Measurements from ENCODE around the gene ZMIZ1.

Gene ZMIZ1

DNA sequence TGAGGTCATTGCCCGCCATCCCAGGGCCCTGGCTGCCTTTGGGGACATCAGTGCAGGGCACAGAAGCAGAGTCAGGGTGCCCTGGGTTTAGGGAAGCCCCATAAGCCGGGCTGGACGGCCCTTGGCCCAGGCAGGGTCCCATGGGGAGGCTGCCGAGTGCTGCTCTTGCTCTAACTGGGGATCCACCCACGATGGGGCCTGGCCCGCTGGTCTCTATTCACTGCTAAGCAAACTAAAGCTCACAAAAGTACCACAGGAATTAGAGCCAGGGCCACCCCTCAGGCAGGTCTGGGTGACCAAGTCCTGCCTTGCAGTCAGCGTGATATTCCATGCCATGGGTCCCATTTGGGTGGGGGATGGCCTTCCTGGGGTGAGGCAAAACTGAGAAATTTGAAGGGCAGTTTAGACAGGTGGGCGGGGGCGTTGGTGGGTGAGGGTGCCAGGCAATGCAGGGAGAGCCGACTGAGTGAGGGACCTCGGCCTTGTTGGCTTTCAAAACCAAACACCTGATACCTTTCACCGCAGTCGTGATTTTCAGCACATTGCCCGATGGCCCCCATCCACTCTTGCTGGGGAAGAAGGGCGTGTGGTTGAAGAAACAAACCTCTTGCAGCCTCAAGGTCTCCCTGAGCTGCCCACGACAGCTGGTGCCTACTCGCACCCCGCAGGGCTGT is 185.7 kb downstream of the ZMIZ1 start:
- DNase-seq = no peak

DNA sequence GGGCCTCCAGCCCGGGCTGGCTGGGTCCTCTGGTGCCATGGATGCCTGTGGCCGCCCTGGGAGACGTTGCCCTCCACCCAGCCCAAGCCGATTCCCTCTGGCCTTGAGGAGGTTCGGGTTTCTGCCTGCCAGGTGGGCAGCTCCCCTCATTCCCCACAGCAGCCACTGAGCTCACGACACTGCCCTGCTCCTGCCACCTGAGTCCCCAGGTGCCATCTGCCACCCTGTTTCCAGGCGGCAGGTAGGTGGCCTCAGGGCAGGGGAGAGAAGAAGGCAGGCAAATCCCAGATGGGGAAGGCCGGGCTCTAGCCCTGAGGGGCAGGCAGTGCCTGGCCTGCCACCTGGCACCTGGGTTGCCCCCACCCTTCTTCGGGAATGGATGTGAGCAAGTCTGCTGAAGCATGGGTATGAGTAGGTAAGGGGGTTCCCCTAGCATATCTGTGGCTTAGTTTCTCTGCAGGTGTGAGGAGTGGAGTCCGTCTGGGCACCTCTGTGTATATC is 186.3 kb downstream of the ZMIZ1 start:
- DNase-seq = no peak

DNA sequence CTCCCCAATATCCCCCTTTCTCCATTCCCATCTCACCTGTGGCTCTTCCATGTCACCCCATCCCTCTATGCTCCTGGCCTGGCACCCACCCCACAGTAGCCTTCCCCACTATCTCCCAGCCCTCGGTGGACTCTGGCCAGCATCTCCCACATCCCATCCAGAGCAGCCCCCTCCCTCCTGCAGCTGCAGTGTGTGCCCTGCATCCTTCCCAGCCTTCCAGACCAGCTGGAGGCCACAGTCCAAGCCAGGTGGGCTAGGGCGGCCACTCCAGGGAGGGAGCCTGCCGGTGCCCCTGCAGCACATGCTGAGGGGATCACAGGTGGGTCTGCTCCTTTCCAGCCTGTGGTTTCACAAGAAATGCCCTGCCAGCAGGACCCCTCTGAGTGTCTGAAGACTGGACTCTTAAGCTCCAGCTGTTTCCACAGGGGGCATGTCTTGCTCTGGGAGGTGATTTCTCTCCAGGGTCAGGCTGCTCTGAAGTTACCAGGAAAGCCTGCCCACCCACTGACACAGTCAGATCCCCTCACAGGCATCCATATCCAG is 187.6 kb downstream of the ZMIZ1 start:
- DNase-seq = no peak

DNA sequence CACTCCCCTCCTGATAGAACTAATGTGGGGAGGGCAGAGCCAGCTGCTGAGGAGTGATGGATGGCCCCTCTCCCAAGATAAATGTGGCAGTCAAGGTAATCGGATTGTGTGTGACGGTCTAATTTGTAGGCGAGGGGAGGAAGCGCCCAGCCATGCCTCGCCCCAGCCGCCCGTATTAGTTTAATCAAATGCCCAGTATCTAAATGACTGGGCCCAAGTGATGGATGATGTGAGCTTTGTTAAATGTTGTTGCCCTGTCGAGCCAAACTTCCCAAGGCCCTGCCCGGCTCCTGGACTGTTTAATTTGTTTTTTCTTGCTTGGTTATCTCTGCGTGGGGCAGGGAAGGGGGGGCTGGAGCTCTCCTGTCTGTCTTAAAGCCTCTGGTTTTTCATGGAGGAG is 190.1 kb downstream of the ZMIZ1 start:
- no peak for DNase-seq

DNA sequence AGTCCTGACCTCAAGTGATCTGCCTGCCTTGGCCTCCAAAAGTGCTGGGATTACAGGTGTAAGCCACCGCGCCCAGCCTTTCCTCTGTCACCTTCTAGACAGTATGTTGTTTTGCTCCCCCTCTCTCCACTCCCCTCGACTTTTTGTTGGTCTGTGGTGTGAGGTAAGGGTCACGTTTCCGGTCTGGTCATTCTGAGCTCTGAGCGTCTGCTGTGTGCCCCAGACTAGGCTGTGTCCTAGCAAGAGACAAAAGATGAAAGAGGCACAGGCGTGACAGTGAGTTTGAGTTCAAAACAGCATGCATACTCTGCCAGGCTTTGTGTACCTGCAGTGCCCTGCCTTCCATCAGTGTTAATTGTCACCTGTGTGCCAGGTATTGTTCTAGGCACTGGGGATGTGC is 191.1 kb downstream of the ZMIZ1 start:
- no peak for DNase-seq

DNA sequence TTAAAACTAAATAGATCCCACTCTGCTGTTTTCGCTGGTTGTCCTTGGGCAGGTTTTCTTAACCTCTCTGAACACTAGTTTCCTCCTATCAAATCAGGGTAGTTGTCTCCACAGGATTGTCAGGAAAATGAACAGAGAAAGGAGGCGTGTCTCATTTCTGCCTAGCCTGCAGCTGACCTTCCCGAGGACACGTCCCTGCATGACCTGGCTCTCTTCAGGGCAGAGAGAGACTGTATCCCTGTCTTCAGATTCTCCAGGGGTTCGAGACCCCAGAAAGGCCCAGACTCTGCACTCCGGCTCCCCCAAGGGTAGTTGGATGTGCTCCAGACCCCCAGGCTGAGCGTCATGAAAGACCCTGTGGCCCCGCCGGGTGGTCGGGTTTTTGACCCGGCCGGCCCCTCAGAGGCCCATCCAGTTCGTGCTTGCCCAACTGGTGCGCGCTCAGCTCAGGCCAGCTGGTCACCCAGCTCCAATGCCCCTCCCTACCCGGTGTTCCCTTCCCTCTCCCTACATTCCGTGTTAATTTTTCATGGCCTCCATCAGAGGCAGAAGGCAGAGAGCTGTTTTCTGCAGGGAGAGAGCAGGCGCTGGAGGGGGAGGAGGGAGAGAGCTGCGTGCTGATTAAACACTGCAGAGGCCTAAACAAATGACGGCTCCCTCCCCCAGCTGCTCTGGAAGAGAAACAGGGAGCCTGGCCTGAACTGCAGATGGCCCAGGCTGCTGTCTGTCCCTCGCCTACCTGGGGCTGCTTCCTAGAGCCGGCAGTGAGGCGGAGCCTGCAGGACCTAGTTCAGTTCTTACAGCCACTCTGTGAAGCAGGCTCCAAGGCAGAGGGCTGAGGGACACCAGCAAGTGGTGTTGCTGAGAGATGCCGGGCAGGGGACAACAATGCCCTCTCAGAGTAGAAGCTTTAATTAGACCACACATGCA is 192.3 kb downstream of the ZMIZ1 start:
- DNase-seq = no peak

DNA sequence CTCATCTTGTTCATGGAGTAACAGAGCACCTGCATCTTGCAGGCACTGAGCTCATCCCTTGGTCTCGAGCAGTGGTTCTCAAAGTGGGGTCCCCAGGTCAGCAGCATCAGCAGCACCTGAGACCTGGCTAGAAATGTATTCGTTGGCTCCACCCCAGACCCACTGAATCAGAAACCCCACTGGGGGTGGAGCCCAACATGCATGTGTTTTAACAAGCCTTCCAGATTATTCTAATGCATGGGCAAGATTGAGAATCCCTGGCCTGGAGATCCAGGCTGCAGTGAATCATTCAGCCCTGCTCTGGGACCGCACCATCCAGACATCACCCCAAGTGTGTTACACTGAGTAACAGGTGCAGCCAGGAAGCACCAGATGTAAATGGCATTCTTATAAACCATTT is 193.4 kb downstream of the ZMIZ1 start:
- DNase-seq = no peak

DNA sequence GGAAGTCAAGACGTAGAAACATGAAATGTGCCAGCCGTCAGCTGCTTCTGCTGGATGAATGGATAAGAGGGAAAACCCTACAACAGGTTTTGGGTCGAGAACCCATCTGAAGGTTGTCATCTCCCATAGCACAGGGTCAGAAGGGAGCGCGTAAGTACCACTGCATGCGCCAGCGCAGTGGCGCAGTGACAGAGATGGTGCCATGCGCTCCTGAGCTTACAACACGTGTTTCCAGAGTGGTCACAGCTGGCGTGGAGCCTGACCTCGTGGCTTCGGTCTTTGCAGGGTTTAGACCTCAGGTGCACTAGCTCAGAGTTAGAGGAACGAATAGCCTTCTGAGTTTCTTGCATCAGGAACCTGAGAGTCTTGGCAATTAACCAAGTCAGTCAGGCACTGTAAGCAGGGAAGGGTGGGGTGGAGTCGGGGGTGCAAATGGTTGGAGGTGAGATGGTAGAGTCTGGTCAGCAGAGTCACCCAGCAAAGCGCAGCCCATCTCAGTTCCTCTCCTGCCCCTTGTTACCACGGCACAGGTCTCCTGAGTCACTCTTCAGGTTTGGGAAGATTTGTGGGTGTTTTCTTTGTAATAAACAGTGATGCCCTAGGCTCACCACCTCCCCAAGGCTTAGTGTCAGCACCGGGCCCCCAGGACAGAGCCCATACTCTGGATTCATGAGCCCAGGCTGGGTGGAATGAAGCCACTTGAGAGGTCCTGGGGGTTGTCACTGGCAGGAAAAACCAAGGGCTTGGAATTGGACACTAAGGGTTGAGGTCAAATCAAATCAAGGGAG is 194.4 kb downstream of the ZMIZ1 start:
- DNase-seq = no peak

DNA sequence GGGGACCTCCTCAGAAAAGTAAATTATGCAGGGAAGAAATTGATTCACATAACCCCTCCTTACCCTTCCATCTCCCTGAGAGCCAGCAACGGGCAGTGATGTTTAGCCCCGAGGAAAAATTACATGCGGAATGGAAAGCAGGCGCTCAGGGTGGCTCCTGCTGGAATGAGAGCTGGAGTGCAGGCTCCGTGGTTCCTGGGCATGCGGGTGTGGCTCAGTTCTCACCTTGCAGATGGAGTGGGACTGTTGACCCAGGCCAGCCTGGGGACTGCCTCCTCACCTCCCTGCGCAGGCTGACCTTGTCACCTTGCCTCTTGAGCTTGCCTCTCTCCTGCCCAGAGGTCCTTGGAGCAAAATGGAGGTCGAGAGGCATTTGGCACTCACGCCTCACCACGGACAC is 195.2 kb downstream of the ZMIZ1 start:
- DNase-seq = no peak

DNA sequence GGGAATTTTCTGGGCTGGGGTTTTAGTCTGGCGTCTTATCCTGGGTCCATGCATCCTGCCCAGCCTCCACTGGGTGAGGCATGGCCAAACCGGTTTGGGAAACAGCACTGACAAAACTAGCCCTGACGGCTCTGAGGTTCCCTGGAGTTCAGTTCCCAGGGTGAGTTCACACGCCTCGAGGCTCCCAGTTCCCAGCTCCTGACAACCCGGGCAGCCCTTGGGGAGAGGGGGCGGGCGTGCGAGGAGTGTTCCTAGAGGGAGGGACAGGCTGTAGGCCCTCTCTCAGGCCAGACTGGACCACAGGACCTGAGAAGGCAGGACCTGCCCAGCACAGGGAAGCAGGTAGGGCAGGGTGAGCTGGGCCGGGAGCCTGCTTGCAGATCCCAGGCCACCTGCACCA is 196.2 kb downstream of the ZMIZ1 start:
- DNase-seq = no peak

DNA sequence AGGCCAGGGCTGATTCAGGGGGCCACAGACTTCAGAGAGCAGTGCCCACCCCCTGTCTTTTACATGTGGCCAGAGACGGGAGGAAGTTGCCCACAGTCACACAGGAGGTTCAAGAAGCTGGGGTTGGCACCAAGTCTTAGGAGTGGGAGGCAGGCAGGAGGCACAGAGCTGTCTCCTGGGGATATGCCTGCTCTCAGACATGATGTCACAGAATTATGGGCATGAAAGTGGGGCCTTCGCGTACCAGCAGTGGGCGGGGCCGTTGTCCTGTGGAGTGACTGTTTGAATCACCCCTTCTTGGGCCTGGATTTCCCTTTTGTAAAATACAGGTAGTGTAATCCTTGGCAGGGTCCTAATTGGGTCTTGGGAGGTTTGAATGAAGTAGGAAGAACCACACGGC is 197.3 kb downstream of the ZMIZ1 start:
- DNase-seq = no peak

DNA sequence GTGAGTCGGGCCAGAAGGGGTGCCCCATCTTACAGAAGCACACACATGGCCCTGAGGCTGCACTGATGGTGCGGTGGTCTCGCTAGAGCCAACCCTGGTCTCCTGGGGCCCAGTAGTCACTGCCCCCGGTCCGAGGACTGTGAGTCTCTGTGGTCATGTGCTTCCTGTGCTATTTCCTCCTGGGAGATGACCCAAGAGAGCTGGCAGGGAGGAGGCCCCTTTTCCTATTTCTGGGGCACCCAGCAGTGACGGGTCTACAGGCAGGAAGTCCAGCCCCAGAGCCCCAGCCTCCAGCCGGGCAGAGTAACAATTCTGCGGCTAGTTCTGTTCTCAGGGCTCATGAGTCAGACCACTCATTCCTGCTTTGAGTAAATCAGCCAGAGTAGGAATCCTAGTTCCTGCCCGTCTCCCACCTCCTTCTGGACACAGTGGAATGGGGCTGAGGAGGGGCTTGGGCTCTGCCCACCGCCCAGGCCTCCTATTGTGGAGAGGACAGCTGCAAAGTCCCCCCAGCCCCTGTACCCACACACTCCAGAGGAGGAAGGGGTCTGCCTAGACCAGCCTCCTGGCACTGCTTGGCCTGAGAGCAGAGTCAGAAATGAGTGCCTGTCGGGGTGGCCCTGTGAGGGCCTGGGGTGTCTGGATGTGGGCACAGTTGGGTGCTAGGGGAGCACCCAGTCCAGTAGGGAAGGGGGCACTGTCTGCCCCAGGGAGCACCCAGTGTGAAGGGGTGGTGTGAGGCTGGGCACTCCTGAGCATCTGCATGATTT is 198.0 kb downstream of the ZMIZ1 start:
- DNase-seq = no peak

DNA sequence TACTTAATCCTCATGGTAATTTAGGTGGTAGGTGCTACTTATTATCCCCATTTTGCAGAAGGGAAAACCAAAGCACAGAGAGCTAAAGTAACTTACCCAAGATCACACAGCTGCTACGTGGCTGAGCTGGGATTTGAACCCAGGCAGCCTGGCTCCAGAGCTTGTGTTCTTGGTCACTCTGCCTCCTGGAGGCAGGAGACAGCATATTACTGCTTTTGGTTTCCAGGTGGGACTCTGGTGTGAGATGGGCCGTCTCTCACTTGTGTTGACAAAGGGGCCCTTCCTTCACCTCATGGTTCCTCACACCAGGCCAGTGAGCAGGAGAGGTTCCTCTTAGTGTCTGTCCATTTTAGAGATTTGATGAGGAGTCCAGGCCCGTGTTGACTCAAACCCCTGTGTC is 198.7 kb downstream of the ZMIZ1 start:
- DNase-seq = no peak

DNA sequence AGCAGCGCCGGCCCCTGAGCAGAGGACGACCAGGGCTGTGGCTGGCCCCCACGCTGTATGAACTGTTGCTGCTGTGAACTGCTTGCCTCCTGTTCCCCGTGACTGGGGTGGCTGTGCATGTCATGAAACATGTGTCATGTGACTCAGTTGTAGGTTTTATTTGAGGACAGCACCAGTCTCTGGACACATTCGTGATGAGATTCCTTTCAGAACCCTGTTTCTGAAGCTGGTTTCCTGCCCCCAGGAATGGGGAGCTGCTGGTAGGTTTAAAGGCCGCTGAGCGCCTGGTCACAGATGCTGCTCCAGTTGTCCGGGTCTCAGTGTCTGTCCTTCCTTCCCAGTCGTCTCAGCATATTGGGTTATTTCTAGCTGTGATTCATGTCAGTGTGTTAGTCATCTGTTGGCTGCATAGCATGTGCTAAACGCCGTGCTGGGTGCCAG is 199.4 kb downstream of the ZMIZ1 start:
- no peak for DNase-seq

DNA sequence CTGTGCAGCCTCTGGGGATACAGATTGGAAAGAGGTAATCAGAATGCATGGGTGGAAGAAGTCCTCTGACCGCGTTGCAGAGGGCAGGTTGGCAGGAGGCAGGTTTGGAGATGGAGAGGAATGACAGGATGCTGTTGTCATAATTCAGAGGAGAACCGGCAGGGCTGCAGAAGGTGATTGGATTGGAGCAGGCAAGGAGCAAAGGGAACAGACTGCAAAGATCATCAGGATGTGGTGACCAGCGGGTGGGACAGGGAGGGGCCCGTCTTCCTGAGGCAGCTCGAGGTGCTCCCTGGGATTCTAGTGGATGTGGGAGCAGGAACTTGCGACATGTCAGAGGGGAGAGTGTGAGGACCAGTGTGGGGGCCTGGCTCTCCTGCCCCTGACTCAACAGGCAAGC is 200.0 kb downstream of the ZMIZ1 start:
- no peak for DNase-seq

DNA sequence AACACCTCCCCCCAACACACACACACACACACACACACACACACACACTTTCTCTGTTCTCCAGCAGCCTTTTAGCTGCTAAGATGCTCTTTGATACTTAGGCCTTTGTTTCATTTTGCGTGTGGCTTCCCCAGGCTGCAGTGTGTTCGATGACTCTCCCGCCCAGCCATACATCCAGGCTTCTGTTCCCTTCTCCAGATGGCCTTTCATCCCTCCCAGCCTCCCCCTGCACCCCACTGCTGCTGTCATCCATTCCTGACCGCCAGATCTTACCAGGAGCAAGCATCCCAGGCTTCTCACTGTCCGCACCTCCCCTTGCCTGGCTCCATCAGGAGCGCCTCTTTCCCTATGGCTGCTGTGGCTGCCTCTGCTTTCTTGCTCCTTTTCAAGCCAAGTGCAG is 200.7 kb downstream of the ZMIZ1 start:
- DNase-seq = no peak

DNA sequence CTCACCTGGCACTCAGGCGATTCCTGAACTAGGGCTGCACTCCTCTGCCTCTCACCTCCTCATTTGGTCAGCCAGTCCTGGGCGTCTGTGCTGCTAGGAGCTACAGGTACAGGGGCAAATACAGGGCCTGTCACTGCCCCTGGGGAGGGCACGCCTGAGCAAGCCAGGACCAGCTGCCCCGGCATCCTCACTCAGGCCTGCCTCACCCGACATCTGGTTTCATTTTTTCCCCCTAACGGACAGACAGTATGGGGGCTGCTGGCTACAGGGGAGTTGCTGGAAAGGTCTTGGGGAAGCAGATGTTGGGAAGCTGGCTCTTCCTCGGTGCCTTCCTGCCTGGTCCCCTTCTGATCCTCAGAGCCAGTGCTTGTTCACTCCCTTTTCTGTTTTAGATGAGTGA is 201.2 kb downstream of the ZMIZ1 start:
- no peak for DNase-seq

DNA sequence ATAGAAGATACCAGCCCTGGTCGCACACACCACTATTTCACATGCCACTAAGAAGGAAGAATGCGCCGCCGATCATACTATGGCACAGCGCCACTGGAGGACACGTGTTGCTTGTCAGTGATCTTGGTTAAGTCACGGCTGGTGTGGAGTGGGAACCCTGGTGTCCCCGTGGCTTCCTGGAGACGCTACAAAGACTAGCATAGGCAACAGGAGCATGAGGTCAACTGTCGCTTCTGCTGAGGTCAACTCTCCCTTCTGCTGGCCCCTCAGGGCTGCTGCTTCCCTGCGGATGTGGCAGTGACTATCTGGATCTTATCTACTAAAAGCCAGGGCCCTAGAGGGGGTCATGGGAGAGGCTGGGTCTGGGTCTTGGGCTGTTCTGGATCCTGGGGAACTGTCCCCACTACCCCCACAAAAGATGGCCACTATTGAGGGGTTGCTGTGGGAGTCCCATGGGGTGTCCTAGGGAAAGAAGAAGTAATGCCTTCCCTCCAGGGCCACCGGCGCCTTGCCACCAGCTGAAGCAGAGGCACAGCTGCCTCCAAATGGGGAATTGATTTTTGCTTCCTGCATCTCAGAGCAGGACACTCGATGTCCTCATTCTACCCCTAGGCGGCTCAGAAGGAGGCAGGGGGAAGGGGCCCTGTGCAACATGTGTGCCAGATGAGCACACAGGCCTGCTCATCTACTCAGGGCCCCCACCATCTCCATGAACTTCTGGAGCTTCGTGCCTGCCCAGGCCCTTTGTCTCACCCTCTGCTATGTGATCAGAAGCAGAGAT is 201.9 kb downstream of the ZMIZ1 start:
- DNase-seq = no peak

DNA sequence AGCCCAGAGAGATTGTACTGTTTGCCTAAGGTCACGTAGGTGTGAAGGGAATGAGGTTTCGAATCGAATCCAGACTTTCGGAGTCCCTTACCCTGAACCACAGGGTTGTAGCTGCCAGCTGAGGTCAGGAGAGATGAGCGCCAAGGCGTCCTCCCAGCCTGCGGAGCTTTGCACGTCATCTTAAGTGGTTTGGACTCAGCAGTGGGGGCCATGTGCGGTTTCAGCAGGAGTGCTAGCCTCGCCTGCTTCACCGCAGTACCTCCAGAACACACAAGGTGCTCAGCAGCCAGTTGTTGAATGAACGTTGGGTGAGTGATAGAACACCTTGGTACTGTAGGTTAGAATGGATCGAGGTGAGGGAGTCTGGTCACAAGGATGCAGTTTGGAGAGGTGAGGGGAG is 203.6 kb downstream of the ZMIZ1 start:
- DNase-seq = no peak

DNA sequence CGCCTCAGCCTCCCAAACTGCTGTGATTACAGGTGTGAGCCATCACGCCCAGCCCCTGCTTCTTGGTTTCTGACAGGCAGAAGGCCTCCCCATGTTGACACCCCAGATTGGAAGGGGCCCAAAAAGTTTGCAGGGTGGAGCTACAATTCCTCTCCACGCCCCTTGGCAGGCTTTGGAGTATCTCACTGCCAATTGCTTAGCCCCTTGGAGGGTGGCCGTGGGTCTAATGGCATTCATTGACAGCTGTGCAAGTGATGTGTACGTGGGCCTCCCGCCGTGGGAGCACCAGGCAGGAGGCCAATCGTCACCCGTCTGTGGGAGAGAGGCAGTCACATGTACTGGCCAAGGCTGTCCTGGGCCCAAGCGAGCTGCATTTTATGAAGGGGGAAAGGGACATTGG is 204.8 kb downstream of the ZMIZ1 start:
- DNase-seq = no peak

Measured in SW 1271 (cell line).